SJSA1 (cell line): ENCODE measurements around the gene CTNNA2. TPM values are rescaled to one million over a fixed set of nuclear protein-coding genes. Genes with fewer than 3 reads are reported as not detected.

ENCODE experiments used
- DNase-seq, 2 experiments: peaks; one replicate each; pipeline ENCODE4 v3.0.0-alpha.2; 2015 to 2020; ENCODE audit warnings: low spot score in 2 of 2, low read depth in 1 of 2
- H3K27ac ChIP-seq: fragments of 250-450 bp; sonication (Bioruptor Pico); 2 replicates; pipeline ENCODE4 v1.5.1; 2020; ENCODE audit warnings: mild to moderate bottlenecking, moderate library complexity
- H3K27me3 ChIP-seq: fragments of 250-450 bp; sonication (Bioruptor Pico); replicated peaks from 2 replicates; pipeline ENCODE4 v1.5.1; 2020; ENCODE audit warnings: mild to moderate bottlenecking, moderate library complexity
- H3K36me3 ChIP-seq: fragments of 250-450 bp; sonication (Bioruptor Pico); 2 replicates; pipeline ENCODE4 v1.5.1; 2020; ENCODE audit warnings: mild to moderate bottlenecking
- H3K4me1 ChIP-seq: fragments of 250-450 bp; sonication (Bioruptor Pico); replicated peaks from 2 replicates; pipeline ENCODE4 v1.6.1; 2021; ENCODE audit warnings: mild to moderate bottlenecking
- H3K4me3 ChIP-seq: fragments of 250-450 bp; sonication (Bioruptor Pico); 2 replicates; pipeline ENCODE4 v1.5.1; 2020; ENCODE audit warnings: mild to moderate bottlenecking
- H3K9me3 ChIP-seq: fragments of 250-450 bp; sonication (Bioruptor Pico); replicated peaks from 2 replicates; pipeline ENCODE4 v1.5.1; 2020; ENCODE audit warnings: mild to moderate bottlenecking
- total RNA-seq: library from RNA; depleted of rRNA; stranded (reverse); fragments of >200 nt; shearing (Covaris generic); gene quantifications from 2 replicates; pipeline ENCODE4 v1.2.3, GENCODE V29; 2014

The CTNNA2 gene
- total RNA-seq, 1 experiment from 2014 or later, result not detected

DNA sequence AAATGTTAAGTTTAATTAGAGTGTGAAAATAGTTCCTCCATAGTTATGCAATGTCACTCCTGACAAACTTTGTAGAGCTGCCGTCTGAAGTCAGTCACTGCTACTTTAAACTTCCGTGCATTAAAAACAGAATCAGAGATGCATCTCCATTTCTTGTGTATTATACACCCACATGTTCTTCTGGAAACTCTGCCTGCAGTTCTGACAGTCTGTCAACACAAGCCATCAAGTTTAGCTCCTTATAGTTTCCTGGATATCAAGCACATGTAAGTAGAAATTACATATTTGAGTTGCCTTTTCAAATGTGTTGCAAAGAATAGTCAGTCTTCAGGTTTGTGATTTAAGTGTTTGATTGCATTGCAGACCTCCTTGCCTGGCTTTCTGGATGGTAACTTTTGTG, 184.3 kb downstream of the CTNNA2 start:
- no peak overlapping the region for H3K4me3 ChIP-seq
- H3K27me3 ChIP-seq, result no peaks in the 10 kb centered on the region
- no peaks in the 10 kb centered on the region for H3K4me1 ChIP-seq
- DNase-seq, result no peak
- no peaks in the 10 kb centered on the region for H3K36me3 ChIP-seq
- H3K9me3 ChIP-seq, result no peaks in the 10 kb centered on the region
- H3K27ac ChIP-seq, result no peak overlapping the region

DNA sequence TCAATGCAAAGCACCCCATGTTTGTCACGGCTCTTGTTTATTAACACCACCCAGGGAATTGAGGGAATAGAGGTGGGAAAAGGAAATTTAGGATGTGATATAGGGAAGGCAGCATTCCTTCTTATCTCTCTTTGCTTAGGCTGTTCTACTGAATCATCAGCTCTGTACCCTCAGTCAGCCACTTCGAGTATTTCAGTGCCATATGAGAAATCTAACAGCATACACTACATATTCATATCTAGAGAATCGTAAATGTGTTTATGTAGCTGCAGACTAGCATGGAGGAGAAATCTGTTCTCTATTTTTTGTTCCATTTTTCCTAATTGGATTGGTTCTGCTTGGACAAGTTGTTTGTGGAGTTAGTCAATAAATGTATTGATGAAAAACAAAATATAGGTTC, 187.8 kb downstream of the CTNNA2 start:
- Histone ChIP-seq H3K4me1 (no peaks in the 10 kb centered on the region), H3K9me3 (no peaks in the 10 kb centered on the region), H3K4me3 (no peak overlapping the region), H3K27ac (no peak overlapping the region), H3K36me3 (no peaks in the 10 kb centered on the region), H3K27me3 (no peaks in the 10 kb centered on the region)
- DNase-seq, result no peak

- no peaks in the 10 kb centered on the region for H3K36me3 ChIP-seq
- no peaks in the 10 kb centered on the region for H3K27me3 ChIP-seq
- DNase-seq, result no peak
- H3K27ac ChIP-seq, result no peak overlapping the region
- H3K4me3 ChIP-seq, result no peak overlapping the region
- H3K9me3 ChIP-seq, result no peaks in the 10 kb centered on the region
- no peaks in the 10 kb centered on the region for H3K4me1 ChIP-seq
Measured at GRCh38 chr2:79702905-79703304, 190.1 kb downstream of the CTNNA2 start.

DNA sequence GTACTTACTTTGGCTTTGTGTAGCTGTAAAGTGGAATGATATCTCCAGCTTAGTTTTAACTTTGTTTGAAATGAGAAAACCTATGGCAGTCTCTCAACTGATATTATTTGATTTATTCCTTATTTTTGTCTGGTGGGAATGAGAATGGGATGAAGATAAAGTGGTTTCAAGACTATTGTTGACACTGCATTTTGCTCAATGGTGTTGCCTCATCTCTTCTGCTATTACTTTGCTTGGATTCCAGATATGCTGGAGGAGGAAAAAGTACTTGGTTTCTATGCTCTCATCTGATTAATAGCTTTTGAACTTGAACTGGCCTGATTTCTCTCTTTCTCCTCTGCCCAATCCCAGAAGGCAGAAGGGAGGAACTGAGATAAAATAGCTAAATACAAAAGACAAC, 198.2 kb downstream of the CTNNA2 start:
- Histone ChIP-seq H3K4me3 (no peak overlapping the region), H3K36me3 (no peaks in the 10 kb centered on the region), H3K27me3 (no peaks in the 10 kb centered on the region), H3K4me1 (peaks cover 9% of the 10 kb centered on the region), H3K27ac (no peak overlapping the region), H3K9me3 (no peaks in the 10 kb centered on the region)
- no peak for DNase-seq

GRCh38 chr2:79713131-79713785, 200.4 kb downstream of the CTNNA2 start:
- Histone ChIP-seq H3K36me3 (no peaks in the 10 kb centered on the region), H3K4me3 (no peak overlapping the region), H3K27me3 (no peaks in the 10 kb centered on the region), H3K9me3 (no peaks in the 10 kb centered on the region), H3K4me1 (peaks cover 30% of the 10 kb centered on the region), H3K27ac (no peak overlapping the region)
- no peak for DNase-seq

DNA sequence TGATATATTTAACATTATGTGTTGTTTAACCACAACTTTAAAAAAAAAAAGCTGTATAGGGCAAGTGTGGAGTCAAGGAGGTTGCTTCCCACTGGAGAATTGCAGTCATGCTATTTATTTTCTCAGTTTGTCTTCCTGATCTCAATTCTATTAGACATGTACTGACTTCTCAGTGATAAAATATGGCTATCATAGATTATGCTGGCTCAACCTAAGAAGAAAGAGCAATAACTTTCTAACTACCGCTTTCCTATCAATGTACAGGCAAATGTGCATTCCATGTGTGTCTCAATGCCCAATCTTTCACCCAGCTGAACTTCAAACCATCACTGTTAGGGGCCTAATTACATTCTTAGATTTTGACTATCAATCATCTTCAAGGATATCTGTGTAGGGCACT, 201.4 kb downstream of the CTNNA2 start:
- Histone ChIP-seq H3K4me3 (no peak overlapping the region), H3K9me3 (no peaks in the 10 kb centered on the region), H3K27ac (no peak overlapping the region), H3K4me1 (peaks cover 33% of the 10 kb centered on the region), H3K27me3 (no peaks in the 10 kb centered on the region), H3K36me3 (no peaks in the 10 kb centered on the region)
- no peak for DNase-seq

- no peak for DNase-seq
- H3K27me3 ChIP-seq, result no peaks in the 10 kb centered on the region
Measured at GRCh38 chr2:79715338-79715737, 202.5 kb downstream of the CTNNA2 start.

DNA sequence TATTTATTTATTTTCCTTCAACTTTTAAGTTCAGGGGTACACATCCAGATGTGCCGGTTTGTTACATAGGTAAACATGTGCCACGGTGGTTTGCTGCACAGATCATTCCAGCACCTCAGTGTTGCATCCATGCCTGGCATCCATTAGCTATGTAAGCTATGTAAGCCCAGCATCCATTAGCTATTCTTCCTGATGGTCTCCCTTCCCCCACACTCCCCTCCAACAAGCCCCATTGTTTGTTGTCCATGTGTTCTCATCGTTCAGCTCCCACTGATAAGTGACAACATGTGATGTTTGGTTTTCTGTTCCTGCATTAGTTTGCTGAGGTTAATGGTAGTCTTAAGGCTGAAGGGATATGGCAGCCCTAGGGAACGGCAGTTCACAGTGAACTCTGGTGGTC, 203.4 kb downstream of the CTNNA2 start:
- H3K27me3 ChIP-seq, result no peaks in the 10 kb centered on the region
- no peaks in the 10 kb centered on the region for H3K9me3 ChIP-seq
- H3K36me3 ChIP-seq, result no peaks in the 10 kb centered on the region
- peaks cover 25% of the 10 kb centered on the region for H3K4me1 ChIP-seq
- DNase-seq, result no peak
- no peak overlapping the region for H3K4me3 ChIP-seq
- peak overlapping the region; percentile 81; the same call in 1 of the 2 replicates for H3K27ac ChIP-seq

More at GRCh38 chr2:79715338-79715737, 202.5 kb downstream of the CTNNA2 start:
- Histone ChIP-seq H3K36me3 (no peaks in the 10 kb centered on the region), H3K4me1 (peaks cover 33% of the 10 kb centered on the region), H3K27ac (no peak overlapping the region), H3K4me3 (no peak overlapping the region), H3K9me3 (no peaks in the 10 kb centered on the region)

DNA sequence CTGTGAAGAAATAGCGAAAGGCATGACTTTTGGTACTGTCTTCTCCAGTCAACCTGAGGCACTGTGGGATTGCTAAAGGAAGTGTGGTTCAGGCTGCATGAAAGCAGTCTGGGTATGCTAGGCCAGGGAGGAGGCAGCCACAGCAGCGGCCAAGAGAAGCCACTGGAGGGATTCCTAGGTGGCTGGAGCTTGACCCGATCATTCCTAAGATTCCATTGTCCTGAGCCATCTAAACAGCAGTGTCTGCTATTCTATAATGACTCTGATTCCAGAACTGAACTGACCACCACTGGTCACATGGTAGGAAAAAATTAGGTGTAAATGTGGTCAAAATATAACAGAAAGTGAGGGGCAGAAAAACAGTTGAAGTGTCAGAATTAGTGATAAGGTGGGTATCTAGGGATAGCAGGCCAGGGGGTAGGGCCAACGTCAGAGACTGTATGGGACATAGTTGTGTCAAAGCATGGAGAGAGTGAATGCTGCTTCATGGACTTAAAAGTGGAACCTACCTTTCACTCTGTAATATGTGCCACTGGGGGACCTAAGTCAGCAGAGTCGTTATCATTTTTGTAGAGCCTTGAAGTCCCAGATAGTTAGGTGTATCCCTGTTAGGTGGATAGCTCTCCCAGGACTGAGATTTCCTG, 204.6 kb downstream of the CTNNA2 start:
- Histone ChIP-seq H3K9me3 (no peaks in the 10 kb centered on the region), H3K36me3 (no peaks in the 10 kb centered on the region), H3K4me1 (peaks cover 24% of the 10 kb centered on the region), H3K27ac (peak overlapping the region; percentile 81), H3K27me3 (no peaks in the 10 kb centered on the region), H3K4me3 (no peak overlapping the region)
- DNase-seq, result peak; percentile 82 to 86

DNA sequence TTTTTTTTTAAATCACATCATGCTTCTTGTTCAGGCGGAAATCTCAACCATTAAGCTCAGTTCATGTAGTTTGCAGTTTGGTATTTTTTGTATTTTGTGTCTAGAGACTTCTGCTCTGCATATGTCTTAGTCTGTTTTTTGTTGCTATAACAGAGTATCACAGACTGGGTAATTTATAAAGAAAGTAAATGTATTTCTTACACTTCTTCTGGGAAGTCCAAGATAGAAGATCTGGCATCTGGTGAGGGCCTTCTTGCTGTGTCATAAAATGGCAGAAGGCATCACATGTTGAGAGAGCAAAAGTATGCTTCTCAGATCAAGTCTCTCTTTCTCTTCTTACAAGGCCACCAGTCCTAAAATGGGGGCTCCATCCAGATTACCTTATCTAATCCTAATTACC, 208.2 kb downstream of the CTNNA2 start:
- H3K4me1 ChIP-seq, result peaks cover 39% of the 10 kb centered on the region
- H3K36me3 ChIP-seq, result no peaks in the 10 kb centered on the region
- 0 out of 2 replicates have a peak, but pooled peaks cover 5% of the 10 kb centered on the region for H3K9me3 ChIP-seq
- DNase-seq, result no peak
- no peak overlapping the region for H3K4me3 ChIP-seq
- H3K27ac ChIP-seq, result no peak overlapping the region
- H3K27me3 ChIP-seq, result no peaks in the 10 kb centered on the region

- DNase-seq, result no peak
- Histone ChIP-seq H3K4me3 (no peak overlapping the region), H3K27ac (no peak overlapping the region)
Measured at GRCh38 chr2:79721966-79722365, 209.1 kb downstream of the CTNNA2 start.

GRCh38 chr2:79723830-79724229, 211.0 kb downstream of the CTNNA2 start:
- H3K4me1 ChIP-seq, result peaks cover 15% of the 10 kb centered on the region
- H3K27me3 ChIP-seq, result no peaks in the 10 kb centered on the region
- H3K4me3 ChIP-seq, result no peak overlapping the region
- DNase-seq, result peak; percentile 58 to 60
- no peaks in the 10 kb centered on the region for H3K36me3 ChIP-seq
- 0 out of 2 replicates have a peak, but pooled peaks cover 5% of the 10 kb centered on the region for H3K9me3 ChIP-seq
- peak overlapping the region; percentile 58 for H3K27ac ChIP-seq

More at GRCh38 chr2:79721966-79722365, 209.1 kb downstream of the CTNNA2 start:
- Histone ChIP-seq H3K27me3 (no peaks in the 10 kb centered on the region), H3K4me1 (peaks cover 31% of the 10 kb centered on the region), H3K36me3 (no peaks in the 10 kb centered on the region), H3K9me3 (0 out of 2 replicates have a peak, but pooled peaks cover 5% of the 10 kb centered on the region)

DNA sequence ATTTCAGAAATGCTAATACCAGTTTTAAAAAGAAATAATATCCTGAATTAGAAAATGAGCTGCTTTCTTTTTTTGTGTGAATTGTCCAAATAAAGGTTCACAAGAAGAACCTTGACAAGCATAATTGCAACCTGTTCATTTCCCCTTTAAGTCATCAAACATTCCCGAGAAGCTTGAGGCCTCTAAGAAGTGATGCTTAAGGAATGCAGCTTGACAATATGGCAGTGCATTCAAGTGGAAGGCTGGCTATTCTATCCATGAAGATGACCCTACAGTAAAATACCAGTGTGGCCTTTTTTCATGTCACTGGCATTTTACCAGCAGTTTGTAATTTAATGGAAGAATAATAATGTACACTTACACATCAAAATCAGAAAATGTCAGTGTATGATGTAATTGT, 216.7 kb downstream of the CTNNA2 start:
- no peak for DNase-seq
- Histone ChIP-seq H3K4me1 (no peaks in the 10 kb centered on the region), H3K27ac (no peak overlapping the region)

GRCh38 chr2:79734518-79734917, 221.7 kb downstream of the CTNNA2 start:
- Histone ChIP-seq H3K27ac (no peak overlapping the region), H3K4me3 (no peak overlapping the region)
- DNase-seq, result no peak

More for the DNA sequence above, 216.7 kb downstream of the CTNNA2 start:
- Histone ChIP-seq H3K4me3 (no peak overlapping the region), H3K9me3 (no peaks in the 10 kb centered on the region), H3K36me3 (no peaks in the 10 kb centered on the region), H3K27me3 (no peaks in the 10 kb centered on the region)

More at GRCh38 chr2:79734518-79734917, 221.7 kb downstream of the CTNNA2 start:
- Histone ChIP-seq H3K4me1 (no peaks in the 10 kb centered on the region), H3K9me3 (no peaks in the 10 kb centered on the region), H3K27me3 (no peaks in the 10 kb centered on the region), H3K36me3 (no peaks in the 10 kb centered on the region)
